ENCODE data around the gene CITED4.

DNA sequence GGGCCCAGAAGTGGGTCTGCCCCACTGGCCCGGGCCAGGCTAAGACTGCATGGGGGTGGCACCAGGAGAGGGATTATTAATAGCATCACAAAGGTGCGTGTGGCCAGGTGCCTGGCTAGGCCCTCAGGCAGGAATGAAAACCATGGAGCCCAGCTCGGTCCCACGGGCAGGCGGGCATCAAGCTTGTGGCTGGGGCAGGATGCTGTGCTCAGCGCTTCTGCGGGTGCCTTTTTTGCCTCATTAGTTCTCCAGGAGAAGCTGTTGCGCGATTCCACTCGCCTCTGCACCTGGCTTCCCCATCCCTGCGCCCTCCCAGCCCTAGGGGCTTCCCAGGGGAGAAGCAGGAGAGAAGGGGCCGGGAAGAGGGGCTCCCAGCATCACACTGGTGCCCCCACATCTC is 39.3 kb downstream of the CITED4 start:
- TF ChIP-seq, protein P1, sequence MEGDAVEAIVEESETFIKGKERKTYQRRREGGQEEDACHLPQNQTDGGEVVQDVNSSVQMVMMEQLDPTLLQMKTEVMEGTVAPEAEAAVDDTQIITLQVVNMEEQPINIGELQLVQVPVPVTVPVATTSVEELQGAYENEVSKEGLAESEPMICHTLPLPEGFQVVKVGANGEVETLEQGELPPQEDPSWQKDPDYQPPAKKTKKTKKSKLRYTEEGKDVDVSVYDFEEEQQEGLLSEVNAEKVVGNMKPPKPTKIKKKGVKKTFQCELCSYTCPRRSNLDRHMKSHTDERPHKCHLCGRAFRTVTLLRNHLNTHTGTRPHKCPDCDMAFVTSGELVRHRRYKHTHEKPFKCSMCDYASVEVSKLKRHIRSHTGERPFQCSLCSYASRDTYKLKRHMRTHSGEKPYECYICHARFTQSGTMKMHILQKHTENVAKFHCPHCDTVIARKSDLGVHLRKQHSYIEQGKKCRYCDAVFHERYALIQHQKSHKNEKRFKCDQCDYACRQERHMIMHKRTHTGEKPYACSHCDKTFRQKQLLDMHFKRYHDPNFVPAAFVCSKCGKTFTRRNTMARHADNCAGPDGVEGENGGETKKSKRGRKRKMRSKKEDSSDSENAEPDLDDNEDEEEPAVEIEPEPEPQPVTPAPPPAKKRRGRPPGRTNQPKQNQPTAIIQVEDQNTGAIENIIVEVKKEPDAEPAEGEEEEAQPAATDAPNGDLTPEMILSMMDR (IDR thresholded peaks at IDR 0.05): no peak
- no peak for TF ChIP-seq EP300 (IDR thresholded peaks at IDR 0.05)
- TF ChIP-seq POLR2A (IDR thresholded peaks at IDR 0.05): no peak
- no peak for TF ChIP-seq POLR2AphosphoS5 (IDR thresholded peaks at IDR 0.05)

Measured in suprapubic skin (tissue), 4 donors.